ENCODE measurements around the gene EDARADD. TPM values are rescaled to one million over a fixed set of nuclear protein-coding genes. Genes with fewer than 3 reads are reported as not detected.
A peak's percentile ranks its signal among the peaks of the same experiment; 100 is the strongest.

EDARADD gene
- total and polyA plus RNA-seq, 2 of the 13 experiments (the other 11 are each of a cell fraction or from before 2014, with no cell fraction given): 0.03 TPM; not detected in 1

DNA sequence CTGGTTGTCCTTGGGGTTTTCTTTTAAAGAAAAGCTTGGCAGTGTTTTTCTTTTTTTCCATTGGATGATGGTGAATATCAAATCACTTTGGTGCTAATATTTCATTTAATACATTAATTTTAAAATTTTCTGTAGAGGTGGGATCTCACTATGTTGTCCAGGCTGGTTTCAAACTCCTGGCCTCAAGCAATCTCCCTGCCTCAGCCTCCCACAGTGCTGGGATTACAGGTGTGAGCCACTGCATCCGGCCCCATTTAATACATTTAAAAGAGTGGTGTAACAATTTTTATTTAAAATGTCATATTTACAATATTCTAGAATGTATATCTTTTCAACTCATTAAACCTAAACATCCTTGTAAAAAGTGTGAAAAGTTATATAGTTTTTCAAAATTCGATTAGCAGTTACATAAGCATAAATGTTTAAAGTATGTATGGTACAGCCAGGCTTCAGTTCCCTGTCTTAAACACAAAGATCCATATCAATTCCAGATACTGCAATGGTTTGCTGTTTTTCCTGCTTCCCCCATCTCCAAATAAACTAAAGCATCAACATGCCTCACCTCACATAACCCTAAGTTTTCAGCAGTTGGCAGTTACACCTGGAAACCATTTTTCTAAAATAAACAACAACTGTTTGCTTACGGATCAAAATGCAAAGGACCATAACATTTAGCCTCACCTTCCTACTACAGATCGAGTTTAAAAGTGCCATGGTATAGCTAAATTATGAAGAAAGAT is 120.8 kb downstream of the EDARADD start (continued):
- TF ChIP-seq NFIC (IDR thresholded peaks at IDR 0.05; ENCODE audit: low read length) (peak; percentile 82; the same call in 1 of the 2 replicates), ZNF335 (CRISPR knock-in tag; IDR thresholded peaks at IDR 0.05) (no peak), ZNF737 (CRISPR knock-in tag; IDR thresholded peaks at IDR 0.05; ENCODE audit: borderline replicate concordance) (no peak), FOXP1 (IDR thresholded peaks at IDR 0.05) (no peak), FOXP1 (CRISPR knock-in tag; IDR thresholded peaks at IDR 0.05) (peak; percentile 91), CEBPG (CRISPR knock-in tag; IDR thresholded peaks at IDR 0.05) (peak; percentile 23; the same call in 1 of the 2 replicates), TFDP2 (CRISPR knock-in tag; IDR thresholded peaks at IDR 0.05) (no peak), ZBTB10 (CRISPR knock-in tag; IDR thresholded peaks at IDR 0.05; ENCODE audit: borderline replicate concordance) (no peak), ZNF567 (CRISPR knock-in tag; IDR thresholded peaks at IDR 0.05; ENCODE audit: borderline replicate concordance) (no peak), MTA3 (CRISPR knock-in tag; IDR thresholded peaks at IDR 0.05) (no peak), FOXK1 (CRISPR knock-in tag; IDR thresholded peaks at IDR 0.05; ENCODE audit: borderline replicate concordance, low read depth) (peak; percentile 50; the same call in 1 of the 2 replicates), YY1 (IDR thresholded peaks at IDR 0.05; ENCODE audit: insufficient read depth, insufficient replicate concordance, low read depth, low read length) (no peak), HOXA7 (CRISPR knock-in tag; IDR thresholded peaks at IDR 0.05) (no peak), MAX (IDR thresholded peaks at IDR 0.05) (no peak), FOXK2 (IDR thresholded peaks at IDR 0.05) (peak; percentile 68; the same call in 1 of the 2 replicates), BCL6 (CRISPR knock-in tag; IDR thresholded peaks at IDR 0.05) (peak; percentile 70), MXD4 (CRISPR knock-in tag; IDR thresholded peaks at IDR 0.05) (0 out of 2 replicates have a peak, but pooled peaks have one; percentile 9), ZNF460 (CRISPR knock-in tag; IDR thresholded peaks at IDR 0.05; ENCODE audit: borderline replicate concordance) (no peak), ZBTB20 (CRISPR knock-in tag; IDR thresholded peaks at IDR 0.05; ENCODE audit: borderline replicate concordance, low read depth) (peak; percentile 37; the same call in 1 of the 2 replicates), NFYB (CRISPR knock-in tag; IDR thresholded peaks at IDR 0.05) (no peak)
- TF ChIP-seq, protein P1, sequence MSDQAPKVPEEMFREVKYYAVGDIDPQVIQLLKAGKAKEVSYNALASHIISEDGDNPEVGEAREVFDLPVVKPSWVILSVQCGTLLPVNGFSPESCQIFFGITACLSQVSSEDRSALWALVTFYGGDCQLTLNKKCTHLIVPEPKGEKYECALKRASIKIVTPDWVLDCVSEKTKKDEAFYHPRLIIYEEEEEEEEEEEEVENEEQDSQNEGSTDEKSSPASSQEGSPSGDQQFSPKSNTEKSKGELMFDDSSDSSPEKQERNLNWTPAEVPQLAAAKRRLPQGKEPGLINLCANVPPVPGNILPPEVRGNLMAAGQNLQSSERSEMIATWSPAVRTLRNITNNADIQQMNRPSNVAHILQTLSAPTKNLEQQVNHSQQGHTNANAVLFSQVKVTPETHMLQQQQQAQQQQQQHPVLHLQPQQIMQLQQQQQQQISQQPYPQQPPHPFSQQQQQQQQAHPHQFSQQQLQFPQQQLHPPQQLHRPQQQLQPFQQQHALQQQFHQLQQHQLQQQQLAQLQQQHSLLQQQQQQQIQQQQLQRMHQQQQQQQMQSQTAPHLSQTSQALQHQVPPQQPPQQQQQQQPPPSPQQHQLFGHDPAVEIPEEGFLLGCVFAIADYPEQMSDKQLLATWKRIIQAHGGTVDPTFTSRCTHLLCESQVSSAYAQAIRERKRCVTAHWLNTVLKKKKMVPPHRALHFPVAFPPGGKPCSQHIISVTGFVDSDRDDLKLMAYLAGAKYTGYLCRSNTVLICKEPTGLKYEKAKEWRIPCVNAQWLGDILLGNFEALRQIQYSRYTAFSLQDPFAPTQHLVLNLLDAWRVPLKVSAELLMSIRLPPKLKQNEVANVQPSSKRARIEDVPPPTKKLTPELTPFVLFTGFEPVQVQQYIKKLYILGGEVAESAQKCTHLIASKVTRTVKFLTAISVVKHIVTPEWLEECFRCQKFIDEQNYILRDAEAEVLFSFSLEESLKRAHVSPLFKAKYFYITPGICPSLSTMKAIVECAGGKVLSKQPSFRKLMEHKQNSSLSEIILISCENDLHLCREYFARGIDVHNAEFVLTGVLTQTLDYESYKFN (CRISPR knock-in tag; conservative IDR thresholded peaks at IDR 0.05): peak; percentile 93
- TF ChIP-seq, protein P2, sequence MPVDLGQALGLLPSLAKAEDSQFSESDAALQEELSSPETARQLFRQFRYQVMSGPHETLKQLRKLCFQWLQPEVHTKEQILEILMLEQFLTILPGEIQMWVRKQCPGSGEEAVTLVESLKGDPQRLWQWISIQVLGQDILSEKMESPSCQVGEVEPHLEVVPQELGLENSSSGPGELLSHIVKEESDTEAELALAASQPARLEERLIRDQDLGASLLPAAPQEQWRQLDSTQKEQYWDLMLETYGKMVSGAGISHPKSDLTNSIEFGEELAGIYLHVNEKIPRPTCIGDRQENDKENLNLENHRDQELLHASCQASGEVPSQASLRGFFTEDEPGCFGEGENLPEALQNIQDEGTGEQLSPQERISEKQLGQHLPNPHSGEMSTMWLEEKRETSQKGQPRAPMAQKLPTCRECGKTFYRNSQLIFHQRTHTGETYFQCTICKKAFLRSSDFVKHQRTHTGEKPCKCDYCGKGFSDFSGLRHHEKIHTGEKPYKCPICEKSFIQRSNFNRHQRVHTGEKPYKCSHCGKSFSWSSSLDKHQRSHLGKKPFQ (CRISPR knock-in tag; IDR thresholded peaks at IDR 0.05; ENCODE audit: insufficient replicate concordance): no peak

All from HepG2 (cell line).